Endothelial cell of umbilical vein (primary cell): Measurements from ENCODE around the gene SPON2. TPM values are rescaled to one million over a fixed set of nuclear protein-coding genes. Genes with fewer than 3 reads are reported as not detected.

Source experiments
- BruUV-seq: library from RNA; stranded (reverse); fragments of 400-500 nt; replicated peaks from 2 replicates; lab custom pipeline; 2021; lab: Mats Ljungman, UMichigan
- CTCF ChIA-PET: fragments of 300-600, 350-600 bp; sonication (Branson Sonifier 250); formaldehyde crosslinking; loops from one replicate; lab custom pipeline; 2021; ENCODE audit warnings: antibody characterized with exemption, inconsistent platforms; lab: Charles Lee
- POLR2A ChIA-PET: fragments of 300-600, 350-600 bp; sonication (Branson Sonifier 250); formaldehyde crosslinking; loops from one replicate; lab custom pipeline; 2021; ENCODE audit warnings: antibody characterized with exemption, inconsistent platforms; lab: Charles Lee
- DNase-seq: peaks from one replicate; pipeline ENCODE4 v3.0.0-alpha.2; 2011; ENCODE audit warnings: low read depth, low spot score
- FAIRE-seq: peaks from 2 replicates; lab custom pipeline; 2011; peaks lifted over from hg19 to GRCh38; lab: Jason Lieb, UNC
- H2AFZ ChIP-seq: 2 replicates; pipeline ENCODE4 v1.6.0; 2012; ENCODE audit warnings: low read depth, low read length, control low read depth, inconsistent platforms
- H3K27ac ChIP-seq: 2 replicates; pipeline ENCODE4 v1.5.1; 2011; ENCODE audit warnings: low read depth, mild to moderate bottlenecking, control low read depth, low read length, moderate library complexity; ENCODE audit not compliant: insufficient read depth
- H3K27me3 ChIP-seq, 2 experiments: 2 replicates each; pipeline versions ENCODE4 v1.6.0 to v1.6.1; 2011; ENCODE audit warnings: low read length in 2 of 2, mixed read lengths in 1 of 2; ENCODE audit not compliant: control insufficient read depth in 2 of 2, insufficient read depth in 2 of 2
- H3K36me3 ChIP-seq, 2 experiments: 2 replicates in 1 of 2; 3 replicates in 1 of 2; pipeline ENCODE4 v1.5.1; 2011; ENCODE audit warnings: low read length in 2 of 2, mild to moderate bottlenecking in 1 of 2, moderate library complexity in 1 of 2; ENCODE audit not compliant: control insufficient read depth in 2 of 2, insufficient read depth in 2 of 2; ENCODE audit errors: extremely low read depth in 1 of 2
- H3K4me1 ChIP-seq: 3 replicates; pipeline ENCODE4 v1.5.1; 2011; ENCODE audit warnings: mild to moderate bottlenecking, low read length; ENCODE audit not compliant: control insufficient read depth, insufficient read depth; ENCODE audit errors: extremely low read depth
- H3K4me2 ChIP-seq: 2 replicates; pipeline ENCODE4 v1.6.1; 2011; ENCODE audit warnings: low read length, control low read depth, mixed read lengths; ENCODE audit not compliant: insufficient read depth
- H3K4me3 ChIP-seq, 3 experiments: fragments of 200-600 bp in 1 of 3; sonication (generic), shearing (Covaris generic) in 1 of 3; replicated peaks in 1 of 3; 2 replicates each; pipeline ENCODE4 v1.5.1; 2011 to 2016; ENCODE audit warnings: control low read depth in 3 of 3, low read length in 3 of 3, mild to moderate bottlenecking in 2 of 3, inconsistent platforms in 1 of 3, low read depth in 1 of 3, moderate library complexity in 1 of 3; ENCODE audit not compliant: insufficient read depth in 1 of 3
- H3K79me2 ChIP-seq: 2 replicates; pipeline ENCODE4 v1.6.0; 2012; ENCODE audit warnings: low read length, inconsistent platforms; ENCODE audit not compliant: control insufficient read depth, insufficient read depth
- H3K9ac ChIP-seq: replicated peaks from 2 replicates; pipeline ENCODE3; 2011; ENCODE audit warnings: low read length, control low read depth; ENCODE audit not compliant: insufficient read depth; ENCODE audit errors: extremely low read depth
- H3K9me1 ChIP-seq: replicated peaks from 3 replicates; pipeline ENCODE4 v1.6.0; 2011; ENCODE audit warnings: mild to moderate bottlenecking, low read length; ENCODE audit not compliant: control insufficient read depth, insufficient read depth; ENCODE audit errors: extremely low read depth
- H3K9me3 ChIP-seq: replicated peaks from 2 replicates; pipeline ENCODE4 v1.5.1; 2012; ENCODE audit warnings: low read length, inconsistent platforms; ENCODE audit not compliant: control insufficient read depth, insufficient read depth
- H4K20me1 ChIP-seq: replicated peaks from 2 replicates; pipeline ENCODE3; 2011; ENCODE audit warnings: mild to moderate bottlenecking, low read length; ENCODE audit not compliant: control insufficient read depth, insufficient read depth; ENCODE audit errors: extremely low read depth
- CTCF ChIP-seq, 2 donors: IDR thresholded peaks; 1 replicate in 1 of 2; 2 replicates in 1 of 2; pipeline ENCODE4 v1.5.1; 2011; ENCODE audit warnings: low read length in 2 of 2, mild to moderate bottlenecking in 2 of 2, moderate library complexity in 2 of 2, control low read depth in 1 of 2, inconsistent platforms in 1 of 2, low read depth in 1 of 2; ENCODE audit not compliant: insufficient read depth in 1 of 2; ENCODE audit errors: extremely low read depth in 1 of 2
- EZH2 ChIP-seq: IDR thresholded peaks from 2 replicates; pipeline ENCODE4 v1.6.1; 2012; ENCODE audit warnings: borderline replicate concordance, low read depth, mild to moderate bottlenecking, moderate library complexity, low read length, inconsistent platforms; ENCODE audit not compliant: severe bottlenecking
- FOS ChIP-seq: IDR thresholded peaks from 2 replicates; pipeline ENCODE4 v1.6.1; 2011; ENCODE audit warnings: mild to moderate bottlenecking, low read length, moderate library complexity, borderline replicate concordance; ENCODE audit not compliant: insufficient read depth
- GATA2 ChIP-seq: IDR thresholded peaks from 2 replicates; pipeline ENCODE4 v1.7.0; 2011; ENCODE audit warnings: low read depth, mild to moderate bottlenecking, moderate library complexity, mixed read lengths, low read length; ENCODE audit not compliant: insufficient read length, insufficient read depth
- JUN ChIP-seq: IDR thresholded peaks from 2 replicates; pipeline ENCODE4 v1.6.1; 2011; ENCODE audit warnings: borderline replicate concordance, low read depth; ENCODE audit not compliant: insufficient read length, insufficient read depth
- MAX ChIP-seq: IDR thresholded peaks from 2 replicates; pipeline ENCODE4 v1.6.1; 2011; ENCODE audit not compliant: insufficient read depth, insufficient read length
- MYC ChIP-seq: IDR thresholded peaks from one replicate; pipeline ENCODE4 v1.6.1; 2011; ENCODE audit warnings: mild to moderate bottlenecking, low read depth, low read length
- POLR2A ChIP-seq: IDR thresholded peaks from 2 replicates; pipeline ENCODE4 v1.6.1; 2012; ENCODE audit warnings: low read depth, mild to moderate bottlenecking, control low read depth, low read length
- dilution Hi-C: fragments of 300-500 bp; cut with MboI; formaldehyde crosslinking; loops from one replicate; pipeline ENCODE4 v1.15.0; 2019; ENCODE audit warnings: low sequenced_read_pairs; ENCODE audit not compliant: extremely low pct_ligation_motif_present
- intact Hi-C: fragments of 100-400 bp; cut with micrococcal nuclease; formaldehyde crosslinking; loops from one replicate; pipeline ENCODE4 v1.10.0; 2022
- polyA plus RNA-seq, 4 experiments: library from polyadenylated mRNA; depleted of rRNA in 3 of 4; stranded (reverse) in 3 of 4; unstranded in 1 of 4; fragments of >200 nt; gene quantifications; 2 replicates each; pipeline versions ENCODE4 v1.2.1 to v1.2.3, GENCODE V29; 2011 to 2012; ENCODE audit warnings: missing spikeins in 1 of 4
- total RNA-seq: library from RNA; stranded (reverse); gene quantifications from 2 replicates; pipeline ENCODE4 v1.2.3, GENCODE V29; 2021

The SPON2 gene
- total and polyA plus RNA-seq, 2 donors (not counting 3 experiments of a cell fraction or from before 2014, with no cell fraction given) = 0.04 TPM; not detected in 1

GRCh38 chr4:1198098-1198844 is 25.9 kb upstream of the SPON2 start:
- BruUV-seq = no TSS peak
- no peaks in the 10 kb centered on the region for H3K79me2 ChIP-seq
- H4K20me1 ChIP-seq = no peaks in the 10 kb centered on the region
- H3K9me1 ChIP-seq = no peaks in the 10 kb centered on the region
- H3K9ac ChIP-seq = no peak overlapping the region
- no peak for TF ChIP-seq EZH2
- no peak for TF ChIP-seq GATA2
- TF ChIP-seq JUN = no peak
- no peak for TF ChIP-seq CTCF (IDR thresholded peaks at IDR 0.05; ENCODE audit: extremely low read depth in 1 of 2, insufficient read depth in 1 of 2, low read depth in 1 of 2, low read length in 2 of 2)
- TF ChIP-seq MAX = no peak
- TF ChIP-seq FOS = no peak
- no peak for TF ChIP-seq POLR2A
- TF ChIP-seq MYC = no peak
- no peak overlapping the region for H2AFZ ChIP-seq
- H3K4me3 ChIP-seq = no peak overlapping the region
- ChIA-PET CTCF (no interaction called here), POLR2A (interaction anchor here (0.7 kb wide), 1 partner anchor 91 kb away, joined by 3 read pairs; no protein-coding TSS in a partner anchor)
- FAIRE-seq (no peak), DNase-seq (no peak)
- H3K4me2 ChIP-seq = no peak overlapping the region
- H3K9me3 ChIP-seq = no peaks in the 10 kb centered on the region
- H3K4me1 ChIP-seq = no peaks in the 10 kb centered on the region
- H3K36me3 ChIP-seq = no peaks in the 10 kb centered on the region
- no peaks in the 10 kb centered on the region for H3K27me3 ChIP-seq
- dilution Hi-C loops (no loop called here), intact Hi-C loops (no loop called here)
- H3K27ac ChIP-seq = no peak overlapping the region
